ENCODE measurements around the gene POLR2M. TPM values are rescaled to one million over a fixed set of nuclear protein-coding genes. Genes with fewer than 3 reads are reported as not detected.

Gene POLR2M
- total and polyA plus RNA-seq, 10 of the 15 experiments (the other 5 are each of a cell fraction or from before 2014, with no cell fraction given), result 5.8 to 364 (median 23.7) TPM

DNA sequence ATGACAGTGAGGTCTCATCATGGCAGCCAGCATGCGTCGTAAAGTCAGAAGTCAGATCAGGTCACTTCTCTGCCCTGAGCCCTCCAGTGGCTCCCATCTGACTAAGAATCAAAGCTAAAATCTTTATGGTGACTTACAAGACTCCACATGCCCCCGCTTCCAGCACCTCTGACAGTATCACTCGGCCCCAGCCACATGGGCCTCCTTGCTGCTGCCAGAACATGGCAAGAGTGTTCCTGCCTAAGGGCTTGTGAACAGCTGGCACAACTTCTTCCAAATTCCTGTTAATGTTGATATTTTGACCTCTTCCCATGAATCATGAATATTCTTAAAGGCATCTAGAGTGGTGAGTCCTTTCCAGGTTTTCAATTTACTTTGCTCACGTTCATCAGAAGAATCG is 20.5 kb downstream of the POLR2M start (continued):
- TF ChIP-seq, protein P1, sequence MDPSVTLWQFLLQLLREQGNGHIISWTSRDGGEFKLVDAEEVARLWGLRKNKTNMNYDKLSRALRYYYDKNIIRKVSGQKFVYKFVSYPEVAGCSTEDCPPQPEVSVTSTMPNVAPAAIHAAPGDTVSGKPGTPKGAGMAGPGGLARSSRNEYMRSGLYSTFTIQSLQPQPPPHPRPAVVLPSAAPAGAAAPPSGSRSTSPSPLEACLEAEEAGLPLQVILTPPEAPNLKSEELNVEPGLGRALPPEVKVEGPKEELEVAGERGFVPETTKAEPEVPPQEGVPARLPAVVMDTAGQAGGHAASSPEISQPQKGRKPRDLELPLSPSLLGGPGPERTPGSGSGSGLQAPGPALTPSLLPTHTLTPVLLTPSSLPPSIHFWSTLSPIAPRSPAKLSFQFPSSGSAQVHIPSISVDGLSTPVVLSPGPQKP (IDR thresholded peaks at IDR 0.05; ENCODE audit: low read depth, low read length), result no peak
- no peak for TF ChIP-seq FOXM1 (IDR thresholded peaks at IDR 0.05; ENCODE audit: low read depth, low read length)
- no peak for TF ChIP-seq IKZF1 (conservative IDR thresholded peaks at IDR 0.05)
- TF ChIP-seq, protein P2, sequence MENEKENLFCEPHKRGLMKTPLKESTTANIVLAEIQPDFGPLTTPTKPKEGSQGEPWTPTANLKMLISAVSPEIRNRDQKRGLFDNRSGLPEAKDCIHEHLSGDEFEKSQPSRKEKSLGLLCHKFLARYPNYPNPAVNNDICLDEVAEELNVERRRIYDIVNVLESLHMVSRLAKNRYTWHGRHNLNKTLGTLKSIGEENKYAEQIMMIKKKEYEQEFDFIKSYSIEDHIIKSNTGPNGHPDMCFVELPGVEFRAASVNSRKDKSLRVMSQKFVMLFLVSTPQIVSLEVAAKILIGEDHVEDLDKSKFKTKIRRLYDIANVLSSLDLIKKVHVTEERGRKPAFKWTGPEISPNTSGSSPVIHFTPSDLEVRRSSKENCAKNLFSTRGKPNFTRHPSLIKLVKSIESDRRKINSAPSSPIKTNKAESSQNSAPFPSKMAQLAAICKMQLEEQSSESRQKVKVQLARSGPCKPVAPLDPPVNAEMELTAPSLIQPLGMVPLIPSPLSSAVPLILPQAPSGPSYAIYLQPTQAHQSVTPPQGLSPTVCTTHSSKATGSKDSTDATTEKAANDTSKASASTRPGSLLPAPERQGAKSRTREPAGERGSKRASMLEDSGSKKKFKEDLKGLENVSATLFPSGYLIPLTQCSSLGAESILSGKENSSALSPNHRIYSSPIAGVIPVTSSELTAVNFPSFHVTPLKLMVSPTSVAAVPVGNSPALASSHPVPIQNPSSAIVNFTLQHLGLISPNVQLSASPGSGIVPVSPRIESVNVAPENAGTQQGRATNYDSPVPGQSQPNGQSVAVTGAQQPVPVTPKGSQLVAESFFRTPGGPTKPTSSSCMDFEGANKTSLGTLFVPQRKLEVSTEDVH (IDR thresholded peaks at IDR 0.05; ENCODE audit: low read depth, partially characterized antibody), result no peak
- TF ChIP-seq BMI1 (IDR thresholded peaks at IDR 0.05; ENCODE audit: borderline replicate concordance), result no peak
- TF ChIP-seq ZSCAN29 (IDR thresholded peaks at IDR 0.05), result no peak
- no peak for TF ChIP-seq HDGF (IDR thresholded peaks at IDR 0.05)
- TF ChIP-seq MEF2A (IDR thresholded peaks at IDR 0.05; ENCODE audit: insufficient read depth, low read depth, low read length), result no peak
- no peak for TF ChIP-seq NFYA (IDR thresholded peaks at IDR 0.05; ENCODE audit: borderline replicate concordance, low read depth, low read length)
- no peak for TF ChIP-seq ZBED1 (IDR thresholded peaks at IDR 0.05; ENCODE audit: borderline replicate concordance)
- no peak for TF ChIP-seq SRF (IDR thresholded peaks at IDR 0.05; ENCODE audit: low read depth in 2 of 2, low read length in 2 of 2)
- TF ChIP-seq, protein P3, sequence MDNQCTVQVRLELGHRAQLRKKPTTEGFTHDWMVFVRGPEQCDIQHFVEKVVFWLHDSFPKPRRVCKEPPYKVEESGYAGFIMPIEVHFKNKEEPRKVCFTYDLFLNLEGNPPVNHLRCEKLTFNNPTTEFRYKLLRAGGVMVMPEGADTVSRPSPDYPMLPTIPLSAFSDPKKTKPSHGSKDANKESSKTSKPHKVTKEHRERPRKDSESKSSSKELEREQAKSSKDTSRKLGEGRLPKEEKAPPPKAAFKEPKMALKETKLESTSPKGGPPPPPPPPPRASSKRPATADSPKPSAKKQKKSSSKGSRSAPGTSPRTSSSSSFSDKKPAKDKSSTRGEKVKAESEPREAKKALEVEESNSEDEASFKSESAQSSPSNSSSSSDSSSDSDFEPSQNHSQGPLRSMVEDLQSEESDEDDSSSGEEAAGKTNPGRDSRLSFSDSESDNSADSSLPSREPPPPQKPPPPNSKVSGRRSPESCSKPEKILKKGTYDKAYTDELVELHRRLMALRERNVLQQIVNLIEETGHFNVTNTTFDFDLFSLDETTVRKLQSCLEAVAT (IDR thresholded peaks at IDR 0.05), result no peak
- no peak for TF ChIP-seq FOS (IDR thresholded peaks at IDR 0.05; ENCODE audit: borderline replicate concordance, extremely low read depth, insufficient read length)
- no peak for TF ChIP-seq MTA3 (IDR thresholded peaks at IDR 0.05; ENCODE audit: borderline replicate concordance, low read length)
